GM18511 (cell line): ENCODE data around the gene AIFM3.
"Not testable (repeated sequence)": the region's sequence is repeated elsewhere in the genome, so short reads cannot be mapped to it uniquely, and the experiment has no call there.

Experiments
- ATAC-seq: cut with Tn5 transposase; IDR thresholded peaks from one replicate; pipeline ENCODE4 v1.9.1; 2021; ENCODE audit warnings: mild to moderate bottlenecking, moderate library complexity; ENCODE audit not compliant: unreplicated experiment

Gene AIFM3

GRCh38 chr22:20940186-20940651, 26.8 kb upstream of the AIFM3 start:
- no peak for ATAC-seq

- no peak for ATAC-seq
Measured at GRCh38 chr22:20940904-20941385, 26.1 kb upstream of the AIFM3 start.

GRCh38 chr22:20942203-20942902, 24.7 kb upstream of the AIFM3 start:
- not testable (repeated sequence) for ATAC-seq

- no peak for ATAC-seq
Measured at GRCh38 chr22:20943104-20943933, 23.7 kb upstream of the AIFM3 start.

GRCh38 chr22:20944042-20944441, 23.0 kb upstream of the AIFM3 start:
- no peak for ATAC-seq

- no peak for ATAC-seq
Measured at GRCh38 chr22:20945578-20945934, 21.5 kb upstream of the AIFM3 start.

GRCh38 chr22:20946080-20946986, 20.7 kb upstream of the AIFM3 start:
- no peak for ATAC-seq

- ATAC-seq, result no peak
Measured at GRCh38 chr22:20946991-20947390, 20.1 kb upstream of the AIFM3 start.

GRCh38 chr22:20948450-20948849, 18.6 kb upstream of the AIFM3 start:
- no peak for ATAC-seq

- no peak for ATAC-seq
Measured at GRCh38 chr22:20948989-20949388, 18.1 kb upstream of the AIFM3 start.

GRCh38 chr22:20949698-20950183, 17.3 kb upstream of the AIFM3 start:
- no peak for ATAC-seq

- no peak for ATAC-seq
Measured at GRCh38 chr22:20951151-20951931, 15.7 kb upstream of the AIFM3 start.

- no peak for ATAC-seq
Measured at GRCh38 chr22:20951932-20952380, 15.1 kb upstream of the AIFM3 start.

GRCh38 chr22:20952544-20953341, 14.3 kb upstream of the AIFM3 start:
- no peak for ATAC-seq

- no peak for ATAC-seq
Measured at GRCh38 chr22:20953342-20953608, 13.8 kb upstream of the AIFM3 start.

- ATAC-seq, result no peak
Measured at GRCh38 chr22:20953668-20954500, 13.2 kb upstream of the AIFM3 start.

GRCh38 chr22:20955548-20955947, 11.5 kb upstream of the AIFM3 start:
- no peak for ATAC-seq

GRCh38 chr22:20956258-20957101, 10.6 kb upstream of the AIFM3 start:
- no peak for ATAC-seq
